GM10266 (cell line): ENCODE measurements around the gene CPNE1.
"Not testable (repeated sequence)": the region's sequence is repeated elsewhere in the genome, so short reads cannot be mapped to it uniquely, and the experiment has no call there.

Experiments used
- DNase-seq: peaks from one replicate; pipeline ENCODE4 v3.0.0; 2012; ENCODE audit errors: extremely low spot score
- CTCF ChIP-seq: IDR thresholded peaks from 2 replicates; pipeline ENCODE4 v1.5.1; 2012; ENCODE audit warnings: mild to moderate bottlenecking, low read depth; ENCODE audit not compliant: control insufficient read depth, insufficient read depth; ENCODE audit errors: missing control alignments

The CPNE1 gene

DNA sequence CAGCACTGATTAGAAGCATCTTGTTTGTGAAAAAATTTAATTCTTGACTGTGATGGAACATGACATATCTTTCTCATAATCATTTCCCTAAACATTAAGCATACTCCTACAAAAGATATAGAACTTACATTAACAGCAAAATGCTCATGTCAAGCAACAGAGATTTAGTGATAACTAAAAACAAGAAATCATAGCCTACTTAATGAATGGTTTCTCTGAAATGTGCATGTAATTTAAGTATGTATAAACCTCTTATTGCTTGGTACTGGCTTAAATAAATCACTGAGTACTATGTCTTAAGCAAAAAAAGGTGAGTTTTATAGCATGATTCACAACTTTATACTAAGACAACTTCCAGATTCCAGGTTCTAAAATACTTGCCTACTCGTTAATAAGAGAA is 43.8 kb upstream of the CPNE1 start:
- no peak for TF ChIP-seq CTCF
- no peak for DNase-seq

GRCh38 chr20:35706591-35707529 is 42.2 kb upstream of the CPNE1 start:
- not testable (repeated sequence) for DNase-seq

DNA sequence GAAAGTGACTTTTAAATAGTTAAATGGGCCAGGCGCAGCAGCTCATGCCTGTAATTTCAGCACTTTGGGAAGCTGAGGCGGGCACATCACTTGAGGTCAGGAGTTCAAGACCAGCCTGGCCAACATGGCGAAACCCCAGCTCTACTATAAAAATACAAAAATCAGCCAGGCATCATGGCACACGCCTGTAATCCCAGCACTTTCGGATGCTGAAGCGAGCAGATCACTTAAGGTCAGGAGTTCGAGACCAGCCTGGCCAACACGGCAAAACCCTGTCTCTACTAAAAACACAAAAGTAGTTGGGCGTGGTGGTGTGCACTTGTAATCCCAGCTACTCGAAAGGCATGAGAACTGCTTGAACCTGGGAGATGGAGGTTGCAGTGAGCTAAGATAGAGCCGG is 41.2 kb upstream of the CPNE1 start:
- not testable (repeated sequence) for DNase-seq

DNA sequence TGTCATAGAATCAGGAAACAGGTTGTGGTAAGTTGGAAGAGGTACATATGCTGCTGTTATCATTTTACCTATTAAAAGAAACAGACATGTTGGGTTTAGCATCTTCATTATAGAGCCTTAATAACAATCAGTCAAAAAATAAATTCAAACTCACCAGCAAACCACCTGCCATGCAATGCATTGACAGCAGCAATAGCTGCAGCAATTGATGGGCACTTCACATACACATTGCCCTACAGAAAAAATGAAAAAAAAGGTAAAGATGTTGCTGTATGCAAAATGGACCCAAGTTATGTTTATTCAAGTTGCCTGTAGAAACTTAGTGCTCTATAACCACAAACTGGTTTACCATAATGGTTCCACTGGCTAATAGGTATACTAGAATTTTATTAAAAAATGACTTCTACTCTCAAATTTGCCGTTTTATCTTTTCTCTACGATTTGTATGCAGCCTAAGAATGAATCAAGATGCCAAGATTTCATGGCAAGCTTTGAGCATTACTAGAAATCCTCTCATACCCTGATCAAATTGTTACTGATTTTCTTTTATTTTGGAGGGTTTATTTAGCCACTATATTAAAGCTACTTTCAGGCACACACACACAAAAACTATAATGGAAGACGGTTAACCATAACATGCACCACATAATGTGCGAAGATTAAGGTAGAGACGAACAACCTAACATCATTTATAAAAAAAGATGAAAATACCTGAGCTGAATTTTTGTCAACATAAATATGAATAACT is 40.0 kb upstream of the CPNE1 start:
- no peak for TF ChIP-seq CTCF
- DNase-seq: no peak

GRCh38 chr20:35702824-35703695 is 38.4 kb upstream of the CPNE1 start:
- no peak for TF ChIP-seq CTCF
- no peak for DNase-seq

GRCh38 chr20:35702051-35702823 is 37.5 kb upstream of the CPNE1 start:
- TF ChIP-seq CTCF: no peak
- DNase-seq: no peak

DNA sequence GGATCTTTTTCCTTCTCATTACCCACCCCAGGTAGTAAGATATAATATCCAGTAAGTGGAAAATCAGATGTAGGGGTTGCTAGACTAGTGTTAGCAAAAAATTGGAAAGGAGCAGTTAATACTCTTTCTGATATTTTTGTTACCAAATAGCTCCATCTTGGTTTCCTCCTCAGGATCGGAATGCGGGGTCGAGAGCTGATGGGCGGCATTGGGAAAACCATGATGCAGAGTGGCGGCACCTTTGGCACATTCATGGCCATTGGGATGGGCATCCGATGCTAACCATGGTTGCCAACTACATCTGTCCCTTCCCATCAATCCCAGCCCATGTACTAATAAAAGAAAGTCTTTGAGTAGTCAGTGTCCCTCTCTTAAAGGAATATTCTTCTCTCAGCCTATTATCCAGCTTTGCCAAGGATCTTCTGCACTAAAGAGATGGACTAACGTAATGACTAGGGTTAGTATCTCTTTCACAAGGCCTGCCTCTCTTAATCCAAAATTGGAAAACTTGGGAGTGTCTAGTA is 36.0 kb upstream of the CPNE1 start:
- no peak for TF ChIP-seq CTCF

More for the DNA sequence above, 36.0 kb upstream of the CPNE1 start:
- no peak for DNase-seq
